ENCODE data around the gene SLC6A12.

Gene SLC6A12

GRCh38 chr12:198705-199104 is 15.3 kb downstream of the SLC6A12 start:
- Mint-ChIP-seq H3K4me1 (no peaks in the 10 kb centered on the region), H3K27ac (ENCODE audit: low read depth) (no peak overlapping the region), H3K36me3 (ENCODE audit: insufficient read depth) (peaks cover 5% of the 10 kb centered on the region), H3K9me3 (no peaks in the 10 kb centered on the region), H3K27me3 (peaks cover 63% of the 10 kb centered on the region), H3K4me3 (no peak overlapping the region)
- no peak for DNase-seq (ENCODE audit: low spot score in 2 of 2)
- no peak for ATAC-seq (replicated peaks; ENCODE audit: extremely low read depth, poor library complexity, severe bottlenecking)

DNA sequence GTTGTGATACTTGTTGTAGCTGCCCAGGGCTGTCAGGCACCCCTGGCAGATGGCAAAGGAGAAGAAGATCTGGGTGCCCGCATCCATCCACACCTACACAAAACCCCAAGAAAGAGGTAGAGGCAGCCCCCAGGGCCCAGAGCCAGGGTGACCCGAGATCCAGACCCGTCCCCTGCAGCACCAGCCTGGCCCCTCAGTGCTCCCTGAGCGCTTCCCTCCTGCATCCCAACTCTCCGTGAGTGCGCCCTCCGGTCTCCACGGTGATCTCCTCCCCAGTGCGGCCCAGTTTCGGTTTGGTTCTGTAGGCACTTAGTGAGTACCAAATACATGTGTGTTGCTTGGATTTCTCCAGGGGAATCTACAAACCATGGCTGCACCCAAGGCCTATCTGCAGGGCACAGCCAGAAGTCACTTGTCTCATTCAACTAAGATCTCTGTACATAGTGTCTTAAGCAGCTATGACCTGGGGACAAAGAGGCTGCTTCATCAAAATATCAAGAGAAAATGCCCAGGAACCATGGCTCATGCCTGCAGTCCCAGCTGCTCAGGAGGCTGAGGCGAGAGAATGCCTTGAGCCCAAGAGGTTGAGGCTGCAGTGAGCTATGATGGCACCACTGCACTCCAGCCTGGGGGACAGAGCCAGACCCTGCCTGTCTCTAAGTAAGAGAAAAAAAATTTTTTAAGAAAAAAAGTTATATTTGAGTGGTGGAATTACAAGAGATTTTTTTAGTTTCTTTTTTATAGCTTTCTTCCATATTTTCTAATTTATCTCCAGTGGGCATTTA is 15.9 kb downstream of the SLC6A12 start:
- Mint-ChIP-seq H3K36me3 (ENCODE audit: insufficient read depth) (peaks cover 5% of the 10 kb centered on the region), H3K27me3 (peaks cover 68% of the 10 kb centered on the region), H3K4me1 (no peaks in the 10 kb centered on the region), H3K4me3 (no peak overlapping the region), H3K9me3 (no peaks in the 10 kb centered on the region), H3K27ac (ENCODE audit: low read depth) (no peak overlapping the region)
- DNase-seq (ENCODE audit: low spot score in 2 of 2) (no peak), ATAC-seq (replicated peaks; ENCODE audit: extremely low read depth, poor library complexity, severe bottlenecking) (no peak)

DNA sequence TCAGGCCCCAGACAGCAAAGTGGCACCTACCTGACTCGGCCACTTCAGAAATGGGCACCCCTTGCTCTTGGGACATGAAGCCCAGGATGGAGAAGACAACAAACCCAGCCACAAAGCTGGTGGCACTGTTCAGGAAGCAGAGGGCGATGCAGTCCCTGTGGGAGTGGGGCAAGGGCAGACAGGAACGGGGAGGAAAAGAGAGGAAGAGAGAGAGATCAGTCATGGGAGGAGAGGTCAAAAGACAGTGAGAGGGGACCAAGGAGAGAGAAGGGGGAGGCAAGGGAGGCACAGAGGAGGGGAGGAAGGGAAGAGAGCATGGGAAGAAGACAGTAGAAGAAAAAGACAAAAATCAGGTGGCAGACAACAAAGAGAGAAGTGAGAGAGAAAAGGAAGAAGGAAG is 16.6 kb downstream of the SLC6A12 start:
- H3K4me1 Mint-ChIP-seq, result no peaks in the 10 kb centered on the region
- peaks cover 68% of the 10 kb centered on the region for H3K27me3 Mint-ChIP-seq
- no peaks in the 10 kb centered on the region for H3K9me3 Mint-ChIP-seq
- ATAC-seq (replicated peaks; ENCODE audit: extremely low read depth, poor library complexity, severe bottlenecking) (no peak), DNase-seq (ENCODE audit: low spot score in 2 of 2) (no peak)
- H3K27ac Mint-ChIP-seq (ENCODE audit: low read depth), result no peak overlapping the region
- H3K4me3 Mint-ChIP-seq, result no peak overlapping the region
- H3K36me3 Mint-ChIP-seq (ENCODE audit: insufficient read depth), result peaks cover 5% of the 10 kb centered on the region

DNA sequence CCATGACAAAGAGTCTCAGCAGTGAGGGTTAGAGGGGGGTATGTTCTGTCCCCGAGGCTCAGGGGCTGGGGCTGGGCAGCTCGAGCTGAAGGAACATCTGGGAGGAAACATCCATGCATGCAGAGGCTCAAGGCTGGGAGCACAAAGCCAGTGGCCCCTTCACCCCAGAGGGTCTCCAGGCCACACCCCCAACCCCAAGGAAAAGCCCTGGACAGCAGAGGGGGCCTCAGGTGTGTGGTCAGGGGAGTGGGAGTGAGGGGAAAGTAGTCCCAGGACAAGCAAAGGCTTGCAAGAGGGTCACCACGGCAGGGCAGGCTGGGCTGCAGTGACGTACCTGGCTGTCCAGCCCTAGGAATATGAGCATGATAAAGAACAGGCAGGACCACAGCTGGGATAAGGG is 17.5 kb downstream of the SLC6A12 start:
- Mint-ChIP-seq H3K4me3 (no peak overlapping the region), H3K36me3 (ENCODE audit: insufficient read depth) (peaks cover 5% of the 10 kb centered on the region), H3K9me3 (no peaks in the 10 kb centered on the region), H3K4me1 (no peaks in the 10 kb centered on the region), H3K27me3 (peaks cover 68% of the 10 kb centered on the region), H3K27ac (ENCODE audit: low read depth) (no peak overlapping the region)
- DNase-seq (ENCODE audit: low spot score in 2 of 2) (no peak), ATAC-seq (replicated peaks; ENCODE audit: extremely low read depth, poor library complexity, severe bottlenecking) (no peak)

- Mint-ChIP-seq H3K36me3 (ENCODE audit: insufficient read depth) (peaks cover 2% of the 10 kb centered on the region), H3K4me1 (no peaks in the 10 kb centered on the region), H3K27me3 (peaks cover 68% of the 10 kb centered on the region), H3K9me3 (no peaks in the 10 kb centered on the region), H3K4me3 (no peak overlapping the region), H3K27ac (ENCODE audit: low read depth) (no peak overlapping the region)
- no peak for ATAC-seq (replicated peaks; ENCODE audit: extremely low read depth, poor library complexity, severe bottlenecking)
- no peak for DNase-seq (ENCODE audit: low spot score in 2 of 2)
These were observed 18.0 kb downstream of the SLC6A12 start for GRCh38 chr12:195951-196350.

DNA sequence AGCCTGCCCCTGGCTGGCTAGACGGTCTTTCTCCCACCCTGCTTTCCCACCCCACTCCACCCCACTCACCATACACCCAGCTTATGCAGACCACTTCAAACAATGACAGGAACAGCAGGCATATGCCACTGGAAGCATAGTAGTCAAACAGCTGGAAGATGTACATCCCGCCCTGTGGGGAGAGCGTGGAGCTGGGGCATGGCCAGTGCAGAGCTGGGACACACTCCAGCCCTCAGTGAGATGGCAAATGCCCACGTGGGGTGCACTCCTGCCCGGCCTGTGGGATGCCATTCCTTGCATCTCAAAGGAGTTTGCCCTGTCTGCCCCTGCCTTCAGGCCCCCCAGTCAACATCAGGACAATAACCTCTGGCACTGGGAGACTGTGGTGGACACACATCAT is 18.8 kb downstream of the SLC6A12 start:
- Mint-ChIP-seq H3K27ac (ENCODE audit: low read depth) (no peak overlapping the region), H3K27me3 (peaks cover 67% of the 10 kb centered on the region), H3K4me3 (no peak overlapping the region), H3K4me1 (no peaks in the 10 kb centered on the region), H3K9me3 (no peaks in the 10 kb centered on the region), H3K36me3 (ENCODE audit: insufficient read depth) (peaks cover 2% of the 10 kb centered on the region)
- ATAC-seq (replicated peaks; ENCODE audit: extremely low read depth, poor library complexity, severe bottlenecking) (no peak), DNase-seq (ENCODE audit: low spot score in 2 of 2) (no peak)

- ATAC-seq (replicated peaks; ENCODE audit: extremely low read depth, poor library complexity, severe bottlenecking) (no peak), DNase-seq (ENCODE audit: low spot score in 2 of 2) (no peak)
- H3K9me3 Mint-ChIP-seq, result no peaks in the 10 kb centered on the region
- no peaks in the 10 kb centered on the region for H3K4me1 Mint-ChIP-seq
- peaks cover 2% of the 10 kb centered on the region for H3K36me3 Mint-ChIP-seq (ENCODE audit: insufficient read depth)
- peaks cover 75% of the 10 kb centered on the region for H3K27me3 Mint-ChIP-seq
- no peak overlapping the region for H3K4me3 Mint-ChIP-seq
- H3K27ac Mint-ChIP-seq (ENCODE audit: low read depth), result no peak overlapping the region
These were observed 19.7 kb downstream of the SLC6A12 start for GRCh38 chr12:194276-194675.

DNA sequence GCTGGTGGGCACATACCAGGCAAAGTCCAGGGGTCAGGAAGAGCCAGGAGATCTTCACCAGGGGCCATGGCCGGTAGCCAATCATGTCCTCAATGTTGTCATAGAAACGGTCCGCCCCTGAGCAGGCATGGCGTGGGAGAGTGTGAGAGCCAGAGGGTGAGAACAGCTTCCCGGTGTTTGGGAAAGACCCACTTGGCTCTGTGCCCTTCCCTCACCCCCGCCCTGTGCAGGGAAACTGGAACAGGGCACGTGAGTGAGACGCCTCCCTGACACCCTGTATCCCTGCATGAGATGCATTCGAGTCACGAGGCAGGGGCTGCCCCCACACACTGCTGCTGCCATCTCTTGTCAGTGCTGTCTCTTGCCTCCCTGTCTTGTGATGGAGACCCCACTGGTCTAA is 20.7 kb downstream of the SLC6A12 start:
- no peak for ATAC-seq (replicated peaks; ENCODE audit: extremely low read depth, poor library complexity, severe bottlenecking)
- peaks cover 4% of the 10 kb centered on the region for H3K36me3 Mint-ChIP-seq (ENCODE audit: insufficient read depth)
- no peaks in the 10 kb centered on the region for H3K4me1 Mint-ChIP-seq
- H3K9me3 Mint-ChIP-seq, result no peaks in the 10 kb centered on the region
- H3K27ac Mint-ChIP-seq (ENCODE audit: low read depth), result no peak overlapping the region
- H3K4me3 Mint-ChIP-seq, result no peak overlapping the region
- DNase-seq (ENCODE audit: low spot score in 2 of 2), result no peak
- H3K27me3 Mint-ChIP-seq, result peaks cover 72% of the 10 kb centered on the region

GRCh38 chr12:191541-191940 is 22.4 kb downstream of the SLC6A12 start:
- no peaks in the 10 kb centered on the region for H3K4me1 Mint-ChIP-seq
- no peak overlapping the region for H3K27ac Mint-ChIP-seq (ENCODE audit: low read depth)
- peaks cover 3% of the 10 kb centered on the region for H3K36me3 Mint-ChIP-seq (ENCODE audit: insufficient read depth)
- no peak overlapping the region for H3K4me3 Mint-ChIP-seq
- DNase-seq (ENCODE audit: low spot score in 2 of 2), result no peak
- H3K27me3 Mint-ChIP-seq, result peaks cover 66% of the 10 kb centered on the region
- H3K9me3 Mint-ChIP-seq, result no peaks in the 10 kb centered on the region
- no peak for ATAC-seq (replicated peaks; ENCODE audit: extremely low read depth, poor library complexity, severe bottlenecking)

GRCh38 chr12:190881-191280 is 23.1 kb downstream of the SLC6A12 start:
- H3K4me3 Mint-ChIP-seq, result no peak overlapping the region
- H3K27ac Mint-ChIP-seq (ENCODE audit: low read depth), result no peak overlapping the region
- H3K27me3 Mint-ChIP-seq, result peaks cover 66% of the 10 kb centered on the region
- H3K9me3 Mint-ChIP-seq, result no peaks in the 10 kb centered on the region
- no peak for DNase-seq (ENCODE audit: low spot score in 2 of 2)
- no peaks in the 10 kb centered on the region for H3K4me1 Mint-ChIP-seq
- H3K36me3 Mint-ChIP-seq (ENCODE audit: insufficient read depth), result peaks cover 2% of the 10 kb centered on the region
- no peak for ATAC-seq (replicated peaks; ENCODE audit: extremely low read depth, poor library complexity, severe bottlenecking)

- Mint-ChIP-seq H3K4me3 (no peak overlapping the region), H3K36me3 (ENCODE audit: insufficient read depth) (peaks cover 2% of the 10 kb centered on the region), H3K27me3 (peaks cover 68% of the 10 kb centered on the region), H3K4me1 (no peaks in the 10 kb centered on the region), H3K27ac (ENCODE audit: low read depth) (no peak overlapping the region), H3K9me3 (no peaks in the 10 kb centered on the region)
- DNase-seq (ENCODE audit: low spot score in 2 of 2) (no peak), ATAC-seq (replicated peaks; ENCODE audit: extremely low read depth, poor library complexity, severe bottlenecking) (no peak)
These were observed 24.4 kb downstream of the SLC6A12 start for GRCh38 chr12:189622-189962.

GRCh38 chr12:188910-189621 is 24.9 kb downstream of the SLC6A12 start:
- peaks cover 63% of the 10 kb centered on the region for H3K27me3 Mint-ChIP-seq
- ATAC-seq (replicated peaks; ENCODE audit: extremely low read depth, poor library complexity, severe bottlenecking), result no peak
- H3K4me3 Mint-ChIP-seq, result no peak overlapping the region

More at GRCh38 chr12:188910-189621, 24.9 kb downstream of the SLC6A12 start:
- H3K4me1 Mint-ChIP-seq, result no peaks in the 10 kb centered on the region
- DNase-seq (ENCODE audit: low spot score in 2 of 2), result no peak
- H3K36me3 Mint-ChIP-seq (ENCODE audit: insufficient read depth), result peaks cover 2% of the 10 kb centered on the region
- no peaks in the 10 kb centered on the region for H3K9me3 Mint-ChIP-seq
- H3K27ac Mint-ChIP-seq (ENCODE audit: low read depth), result no peak overlapping the region

Measured in central memory CD8-positive, alpha-beta T cell (primary cell).